ENCODE results near the gene TMEM273. TPM values are rescaled to one million over a fixed set of nuclear protein-coding genes. Genes with fewer than 3 reads are reported as not detected.

Gene TMEM273
- total and polyA plus RNA-seq, 10 of the 15 experiments (the other 5 are each of a cell fraction or from before 2014, with no cell fraction given), result 10.3 to 46.3 (median 26.4) TPM

DNA sequence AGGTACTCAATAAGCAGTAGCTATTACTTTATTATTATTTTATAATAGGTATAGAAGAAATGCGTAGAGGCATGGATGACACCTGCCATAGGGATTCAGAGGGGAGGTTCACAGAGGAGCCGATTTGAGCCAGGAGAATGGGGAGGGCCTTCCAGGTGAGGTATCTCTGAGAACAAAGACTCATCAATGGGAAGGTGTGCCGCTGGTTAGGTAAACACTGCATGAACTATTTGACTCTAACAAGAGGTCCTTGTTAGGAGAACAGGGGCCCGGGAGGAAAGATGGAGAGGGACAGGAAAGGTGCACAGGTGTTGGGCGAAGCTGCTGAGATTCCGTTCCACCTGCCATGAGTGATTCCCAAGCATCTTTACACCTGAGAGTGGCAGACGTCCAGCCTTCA lies 41.8 kb upstream of the TMEM273 start:
- H3K4me3 ChIP-seq, result no peak overlapping the region
- ChIA-PET CTCF (no interaction called here), RAD21 (ENCODE audit: unreplicated experiment) (no interaction called here), SMC1A (ENCODE audit: uncharacterized antibody, unreplicated experiment) (no interaction called here), POLR2A (no interaction called here)
- no peaks in the 10 kb centered on the region for H3K4me1 ChIP-seq (ENCODE audit: control insufficient read depth, insufficient read depth, low read length)
- no peaks in the 10 kb centered on the region; a peak in 1 of 4 replicates for H3K27me3 ChIP-seq (replicated peaks in 1 of 2; ENCODE audit: control insufficient read depth in 2 of 2, insufficient read depth in 2 of 2, low read length in 1 of 2)
- H3K9ac ChIP-seq (ENCODE audit: control insufficient read depth, insufficient read depth, low read length), result no peak overlapping the region
- no peak for FAIRE-seq
- 31% methylated on average over 7 of the region's 7 CpGs for WGBS (ENCODE audit: insufficient coverage, insufficient replicate concordance, low lambda C conversion rate, missing lambda C conversion rate)
- H2AFZ ChIP-seq (ENCODE audit: control insufficient read depth, low read depth, low read length), result no peak overlapping the region
- H3K36me3 ChIP-seq (ENCODE audit: control insufficient read depth in 2 of 2, insufficient read depth in 2 of 2, low read length in 1 of 2), result no peaks in the 10 kb centered on the region
- H3K79me2 ChIP-seq (ENCODE audit: control insufficient read depth, insufficient read depth, low read length), result no peaks in the 10 kb centered on the region
- H4K20me1 ChIP-seq (ENCODE audit: control insufficient read depth, insufficient read depth), result no peaks in the 10 kb centered on the region
- no peak overlapping the region for H3K4me2 ChIP-seq (ENCODE audit: control insufficient read depth, insufficient read depth)
- H3K9me3 ChIP-seq (replicated peaks; ENCODE audit: control insufficient read depth, insufficient read depth, low read length), result no peaks in the 10 kb centered on the region
- TF ChIP-seq, protein P1, sequence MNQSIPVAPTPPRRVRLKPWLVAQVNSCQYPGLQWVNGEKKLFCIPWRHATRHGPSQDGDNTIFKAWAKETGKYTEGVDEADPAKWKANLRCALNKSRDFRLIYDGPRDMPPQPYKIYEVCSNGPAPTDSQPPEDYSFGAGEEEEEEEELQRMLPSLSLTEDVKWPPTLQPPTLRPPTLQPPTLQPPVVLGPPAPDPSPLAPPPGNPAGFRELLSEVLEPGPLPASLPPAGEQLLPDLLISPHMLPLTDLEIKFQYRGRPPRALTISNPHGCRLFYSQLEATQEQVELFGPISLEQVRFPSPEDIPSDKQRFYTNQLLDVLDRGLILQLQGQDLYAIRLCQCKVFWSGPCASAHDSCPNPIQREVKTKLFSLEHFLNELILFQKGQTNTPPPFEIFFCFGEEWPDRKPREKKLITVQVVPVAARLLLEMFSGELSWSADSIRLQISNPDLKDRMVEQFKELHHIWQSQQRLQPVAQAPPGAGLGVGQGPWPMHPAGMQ (IDR thresholded peaks at IDR 0.05; ENCODE audit: borderline replicate concordance), result no peak
- TF ChIP-seq POLR2A (IDR thresholded peaks at IDR 0.05; ENCODE audit: low read depth, low read length) (no peak), HDAC2 (IDR thresholded peaks at IDR 0.05) (no peak), KDM1A (IDR thresholded peaks at IDR 0.05; ENCODE audit: borderline replicate concordance) (no peak), FOXM1 (IDR thresholded peaks at IDR 0.05; ENCODE audit: low read depth, low read length) (no peak), BRCA1 (IDR thresholded peaks at IDR 0.05; ENCODE audit: low read depth, low read length) (no peak), LARP7 (IDR thresholded peaks at IDR 0.05) (no peak), YBX1 (IDR thresholded peaks at IDR 0.05) (no peak), SMC3 (IDR thresholded peaks at IDR 0.05; ENCODE audit: borderline replicate concordance, low read length) (no peak), MYC (IDR thresholded peaks at IDR 0.05; ENCODE audit: insufficient read depth, insufficient read length, insufficient replicate concordance, low read length, severe bottlenecking) (no peak)
- TF ChIP-seq, protein P2, sequence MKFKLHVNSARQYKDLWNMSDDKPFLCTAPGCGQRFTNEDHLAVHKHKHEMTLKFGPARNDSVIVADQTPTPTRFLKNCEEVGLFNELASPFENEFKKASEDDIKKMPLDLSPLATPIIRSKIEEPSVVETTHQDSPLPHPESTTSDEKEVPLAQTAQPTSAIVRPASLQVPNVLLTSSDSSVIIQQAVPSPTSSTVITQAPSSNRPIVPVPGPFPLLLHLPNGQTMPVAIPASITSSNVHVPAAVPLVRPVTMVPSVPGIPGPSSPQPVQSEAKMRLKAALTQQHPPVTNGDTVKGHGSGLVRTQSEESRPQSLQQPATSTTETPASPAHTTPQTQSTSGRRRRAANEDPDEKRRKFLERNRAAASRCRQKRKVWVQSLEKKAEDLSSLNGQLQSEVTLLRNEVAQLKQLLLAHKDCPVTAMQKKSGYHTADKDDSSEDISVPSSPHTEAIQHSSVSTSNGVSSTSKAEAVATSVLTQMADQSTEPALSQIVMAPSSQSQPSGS (IDR thresholded peaks at IDR 0.05; ENCODE audit: low read length), result no peak
- intact Hi-C loops (cut with micrococcal nuclease; ENCODE audit: unreplicated experiment) (no loop called here), in situ Hi-C loops (cut with MboI) (no loop called here)
- no peak for DNase-seq (ENCODE audit: low read depth, low spot score)
- no peak overlapping the region for H3K27ac ChIP-seq (ENCODE audit: control insufficient read depth, insufficient read depth)
- ATAC-seq, result no peak
- no TSS peak for BruUV-seq (replicated peaks)

Measured in GM12878 (cell line).